ENCODE measurements around the gene CBFA2T2. TPM values are rescaled to one million over a fixed set of nuclear protein-coding genes. Genes with fewer than 3 reads are reported as not detected.
A peak's percentile ranks its signal among the peaks of the same experiment; 100 is the strongest.

Gene CBFA2T2
- total RNA-seq, 1 experiment from 2014 or later, result 16.3 TPM

DNA sequence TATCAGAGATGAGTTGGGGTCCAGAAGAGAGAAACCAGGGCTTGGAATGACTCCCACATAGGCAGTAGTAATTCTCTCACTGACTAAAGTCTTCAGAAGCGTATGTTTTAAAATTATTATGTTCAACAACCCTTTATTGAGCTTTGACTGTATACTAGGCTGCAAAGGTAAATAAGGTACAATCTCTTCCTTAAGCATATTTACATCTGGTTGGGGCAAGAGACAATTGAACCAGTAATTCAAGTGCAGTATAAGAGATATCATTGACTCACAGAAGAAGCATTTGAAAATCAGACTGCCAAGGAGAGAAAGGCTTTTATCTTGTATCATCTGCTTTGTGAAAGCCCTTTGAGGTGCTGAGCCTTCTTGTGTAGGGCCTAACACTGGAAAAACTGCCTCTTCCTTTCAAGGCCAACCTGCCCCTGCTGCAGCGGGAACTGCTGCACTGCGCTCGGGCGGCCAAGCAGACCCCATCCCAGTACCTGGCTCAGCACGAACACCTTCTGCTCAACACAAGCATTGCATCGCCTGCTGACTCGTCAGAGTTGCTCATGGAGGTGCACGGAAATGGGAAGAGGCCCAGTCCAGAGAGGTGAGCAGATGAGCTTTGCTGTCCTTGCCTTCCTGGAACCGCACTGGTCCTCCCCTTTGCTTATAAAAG is 132.9 kb downstream of the CBFA2T2 start:
- in situ Hi-C loops (cut with HindIII; ENCODE audit: low pct_unique_long_range_greater_than_20kb, low sequenced_read_pairs) (no loop called here), intact Hi-C loops (cut with micrococcal nuclease; ENCODE audit: unreplicated experiment) (no loop called here)
- TF ChIP-seq REST (IDR thresholded peaks at IDR 0.05; ENCODE audit: insufficient read depth in 1 of 2, low read depth in 2 of 2, low read length in 1 of 2), result no peak
- no peak for TF ChIP-seq SIN3A (IDR thresholded peaks at IDR 0.05; ENCODE audit: borderline replicate concordance, insufficient read depth, low read depth, low read length)
- TF ChIP-seq TCF7L2 (IDR thresholded peaks at IDR 0.05; ENCODE audit: low read depth, low read length), result no peak
- TF ChIP-seq, protein P1, sequence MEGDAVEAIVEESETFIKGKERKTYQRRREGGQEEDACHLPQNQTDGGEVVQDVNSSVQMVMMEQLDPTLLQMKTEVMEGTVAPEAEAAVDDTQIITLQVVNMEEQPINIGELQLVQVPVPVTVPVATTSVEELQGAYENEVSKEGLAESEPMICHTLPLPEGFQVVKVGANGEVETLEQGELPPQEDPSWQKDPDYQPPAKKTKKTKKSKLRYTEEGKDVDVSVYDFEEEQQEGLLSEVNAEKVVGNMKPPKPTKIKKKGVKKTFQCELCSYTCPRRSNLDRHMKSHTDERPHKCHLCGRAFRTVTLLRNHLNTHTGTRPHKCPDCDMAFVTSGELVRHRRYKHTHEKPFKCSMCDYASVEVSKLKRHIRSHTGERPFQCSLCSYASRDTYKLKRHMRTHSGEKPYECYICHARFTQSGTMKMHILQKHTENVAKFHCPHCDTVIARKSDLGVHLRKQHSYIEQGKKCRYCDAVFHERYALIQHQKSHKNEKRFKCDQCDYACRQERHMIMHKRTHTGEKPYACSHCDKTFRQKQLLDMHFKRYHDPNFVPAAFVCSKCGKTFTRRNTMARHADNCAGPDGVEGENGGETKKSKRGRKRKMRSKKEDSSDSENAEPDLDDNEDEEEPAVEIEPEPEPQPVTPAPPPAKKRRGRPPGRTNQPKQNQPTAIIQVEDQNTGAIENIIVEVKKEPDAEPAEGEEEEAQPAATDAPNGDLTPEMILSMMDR (IDR thresholded peaks at IDR 0.05), result no peak
- TF ChIP-seq POLR2AphosphoS5 (IDR thresholded peaks at IDR 0.05; ENCODE audit: low read depth, low read length), result no peak
- no peaks in the 10 kb centered on the region for H3K4me1 ChIP-seq (ENCODE audit: control insufficient read depth, insufficient read depth, low read length)
- H3K27me3 ChIP-seq (ENCODE audit: control insufficient read depth, insufficient read depth, low read length), result no peaks in the 10 kb centered on the region
- CTCF ChIA-PET, result no interaction called here
- DNase-seq (ENCODE audit: low read depth, low spot score), result no peak
- no peak for ATAC-seq
- H3K27ac ChIP-seq (ENCODE audit: low read length), result no peak overlapping the region
- H3K4me3 ChIP-seq (ENCODE audit: low read depth in 2 of 2, low read length in 2 of 2), result no peak overlapping the region
- H3K9me3 ChIP-seq (ENCODE audit: control insufficient read depth, insufficient read depth, low read depth, low read length), result no peaks in the 10 kb centered on the region
- H3K36me3 ChIP-seq (ENCODE audit: control insufficient read depth, insufficient read depth, low read length), result no peaks in the 10 kb centered on the region; the same call in 1 of the 2 replicates
- BruUV-seq (replicated peaks), result no TSS peak
- POLR2A ChIA-PET, result no interaction called here

DNA sequence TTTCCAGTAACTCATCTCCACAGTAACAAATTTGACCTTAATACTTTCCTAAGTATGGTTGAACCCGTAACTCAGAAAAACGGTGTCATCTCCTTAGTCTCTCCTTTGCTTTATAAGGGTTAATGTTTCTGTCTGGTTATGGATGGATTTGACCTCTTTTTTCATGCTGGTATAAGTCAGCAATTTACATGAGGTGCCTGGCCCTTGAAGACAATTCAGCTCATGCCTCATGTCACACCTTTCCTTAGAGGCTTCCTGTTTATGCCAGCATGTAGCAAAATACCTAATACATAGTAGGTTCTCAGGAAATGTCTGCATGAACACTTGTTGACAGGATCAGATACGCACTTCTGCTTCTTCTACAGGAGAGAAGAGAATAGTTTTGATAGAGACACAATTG is 134.5 kb downstream of the CBFA2T2 start:
- Histone ChIP-seq H3K36me3 (ENCODE audit: control insufficient read depth, insufficient read depth, low read length) (no peaks in the 10 kb centered on the region; the same call in 1 of the 2 replicates), H3K9me3 (ENCODE audit: control insufficient read depth, insufficient read depth, low read depth, low read length) (no peaks in the 10 kb centered on the region), H3K27ac (ENCODE audit: low read length) (no peak overlapping the region), H3K4me3 (ENCODE audit: low read depth in 2 of 2, low read length in 2 of 2) (no peak overlapping the region), H3K27me3 (ENCODE audit: control insufficient read depth, insufficient read depth, low read length) (no peaks in the 10 kb centered on the region), H3K4me1 (ENCODE audit: control insufficient read depth, insufficient read depth, low read length) (no peaks in the 10 kb centered on the region)
- ChIA-PET POLR2A (no interaction called here), CTCF (no interaction called here)
- TSS peak; percentile 31 for BruUV-seq (replicated peaks)
- DNase-seq (ENCODE audit: low read depth, low spot score), result no peak
- in situ Hi-C loops (cut with HindIII; ENCODE audit: low pct_unique_long_range_greater_than_20kb, low sequenced_read_pairs) (no loop called here), intact Hi-C loops (cut with micrococcal nuclease; ENCODE audit: unreplicated experiment) (no loop called here)
- no peak for ATAC-seq
- no peak for TF ChIP-seq SIN3A (IDR thresholded peaks at IDR 0.05; ENCODE audit: borderline replicate concordance, insufficient read depth, low read depth, low read length)
- TF ChIP-seq, protein P1 (IDR thresholded peaks at IDR 0.05), result no peak

All from Panc1 (cell line).